Measurements from ENCODE around the gene GPR101.
A peak's percentile ranks its signal among the peaks of the same experiment; 100 is the strongest.

GPR101 gene

GRCh38 chrX:137033774-137034507 is at the start of gene GPR101:
TSS of gene GPR101 (minus strand) at chrX:137033995. CDS start at chrX:137031674, 2,321 bp downstream.
- Histone ChIP-seq H3K9me3 (ENCODE audit: control insufficient read depth, insufficient read depth, low read length) (no peaks in the 10 kb centered on the region), H3K4me3 (ENCODE audit: low read length) (peak within 1 kb of the TSS; percentile 23; the same call in 1 of the 2 replicates), H3K27ac (ENCODE audit: low read length) (no peak within 1 kb of the TSS), H3K4me1 (ENCODE audit: control insufficient read depth, insufficient read depth, low read length) (no peaks in the 10 kb centered on the region), H3K27me3 (ENCODE audit: control insufficient read depth, insufficient read depth, low read length) (peaks cover 61% of the 10 kb centered on the region), H3K36me3 (ENCODE audit: control insufficient read depth, insufficient read depth, low read length) (no peaks in the 10 kb centered on the region)
- WGBS (ENCODE audit: insufficient coverage, insufficient read length) = no CpG with 5 or more reads among the region's 68 CpGs
- DNase-seq (ENCODE audit: low read depth, low spot score) = no peak

DNA sequence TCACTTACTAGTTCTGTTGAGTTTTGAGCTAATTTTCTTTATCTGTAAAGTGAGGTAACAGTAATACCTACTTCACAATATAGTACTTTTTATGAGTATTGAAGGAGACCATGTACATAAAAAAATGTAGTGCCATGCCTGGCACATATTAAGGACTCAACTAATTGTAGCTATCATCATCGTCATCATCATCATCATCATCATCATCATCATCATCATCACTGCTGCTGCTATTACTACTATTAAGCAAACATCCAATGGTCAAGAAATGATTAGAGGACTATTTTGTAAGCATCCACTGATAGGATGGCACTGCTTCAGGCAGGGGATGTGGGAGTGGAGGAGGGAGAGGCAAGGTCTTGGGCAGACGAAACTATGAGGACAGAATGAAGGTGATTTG is 47.4 kb upstream of the GPR101 start:
- WGBS (ENCODE audit: insufficient coverage, insufficient read length) = no CpG with 5 or more reads among the region's 2 CpGs
- Histone ChIP-seq H3K27me3 (ENCODE audit: control insufficient read depth, insufficient read depth, low read length) (no peaks in the 10 kb centered on the region), H3K4me3 (ENCODE audit: low read length) (no peak overlapping the region), H3K4me1 (ENCODE audit: control insufficient read depth, insufficient read depth, low read length) (no peaks in the 10 kb centered on the region), H3K27ac (ENCODE audit: low read length) (no peak overlapping the region), H3K9me3 (ENCODE audit: control insufficient read depth, insufficient read depth, low read length) (no peaks in the 10 kb centered on the region), H3K36me3 (ENCODE audit: control insufficient read depth, insufficient read depth, low read length) (no peaks in the 10 kb centered on the region)
- no peak for DNase-seq (ENCODE audit: low read depth, low spot score)

GRCh38 chrX:137072396-137072795 is 38.6 kb upstream of the GPR101 start:
- no CpG with 5 or more reads among the region's 1 CpG for WGBS (ENCODE audit: insufficient coverage, insufficient read length)
- no peak for DNase-seq (ENCODE audit: low read depth, low spot score)
- no peaks in the 10 kb centered on the region for H3K4me1 ChIP-seq (ENCODE audit: control insufficient read depth, insufficient read depth, low read length)
- no peaks in the 10 kb centered on the region for H3K27me3 ChIP-seq (ENCODE audit: control insufficient read depth, insufficient read depth, low read length)
- no peak overlapping the region for H3K4me3 ChIP-seq (ENCODE audit: low read length)
- no peaks in the 10 kb centered on the region for H3K9me3 ChIP-seq (ENCODE audit: control insufficient read depth, insufficient read depth, low read length)
- H3K27ac ChIP-seq (ENCODE audit: low read length) = no peak overlapping the region
- no peaks in the 10 kb centered on the region for H3K36me3 ChIP-seq (ENCODE audit: control insufficient read depth, insufficient read depth, low read length)

DNA sequence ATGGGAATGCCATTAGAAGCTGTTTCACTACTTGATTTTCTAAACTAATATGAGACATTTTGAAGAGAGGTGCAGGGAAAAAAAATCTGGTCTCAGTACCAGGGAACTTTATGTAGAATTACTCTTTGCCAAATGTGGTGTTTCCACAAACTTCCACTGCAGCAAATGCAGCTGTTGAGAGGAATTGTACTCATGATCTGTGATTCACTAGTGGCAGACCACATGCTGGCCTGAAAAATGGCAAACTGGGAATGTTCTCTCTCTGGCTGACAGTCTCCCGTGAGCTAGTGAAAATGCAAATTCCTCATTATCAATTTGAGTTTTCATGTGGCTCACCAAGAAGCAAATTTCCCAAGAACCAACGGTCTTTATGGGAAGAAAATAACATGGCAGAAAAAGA is 37.8 kb upstream of the GPR101 start:
- H3K36me3 ChIP-seq (ENCODE audit: control insufficient read depth, insufficient read depth, low read length) = no peaks in the 10 kb centered on the region

DNA sequence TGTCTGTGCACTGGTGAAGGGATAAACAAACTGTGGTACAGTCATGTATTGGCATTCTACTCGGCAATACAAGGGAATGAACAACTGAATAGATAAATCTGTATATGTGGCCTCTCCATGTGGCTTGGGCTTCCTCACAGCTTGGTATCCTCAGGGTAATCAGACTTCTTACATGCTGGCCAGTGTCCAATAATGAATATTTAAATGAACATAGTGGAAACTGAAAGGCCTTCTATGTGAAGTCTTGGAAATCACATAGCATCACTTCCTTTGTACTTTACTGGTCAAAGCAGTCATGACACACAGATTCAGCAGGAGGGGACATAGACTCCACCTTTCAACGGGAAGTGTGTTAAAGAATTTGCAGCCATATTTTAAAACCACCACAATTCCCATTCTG is 33.4 kb upstream of the GPR101 start:
- Histone ChIP-seq H3K9me3 (ENCODE audit: control insufficient read depth, insufficient read depth, low read length) (no peaks in the 10 kb centered on the region), H3K4me1 (ENCODE audit: control insufficient read depth, insufficient read depth, low read length) (no peaks in the 10 kb centered on the region), H3K27me3 (ENCODE audit: control insufficient read depth, insufficient read depth, low read length) (no peaks in the 10 kb centered on the region), H3K27ac (ENCODE audit: low read length) (no peak overlapping the region), H3K36me3 (ENCODE audit: control insufficient read depth, insufficient read depth, low read length) (no peaks in the 10 kb centered on the region), H3K4me3 (ENCODE audit: low read length) (no peak overlapping the region)
- no CpG with 5 or more reads among the region's 2 CpGs for WGBS (ENCODE audit: insufficient coverage, insufficient read length)
- no peak for DNase-seq (ENCODE audit: low read depth, low spot score)

More for the DNA sequence above, 37.8 kb upstream of the GPR101 start:
- no peaks in the 10 kb centered on the region for H3K9me3 ChIP-seq (ENCODE audit: control insufficient read depth, insufficient read depth, low read length)
- no peaks in the 10 kb centered on the region for H3K4me1 ChIP-seq (ENCODE audit: control insufficient read depth, insufficient read depth, low read length)
- no peak overlapping the region for H3K27ac ChIP-seq (ENCODE audit: low read length)
- no peak for DNase-seq (ENCODE audit: low read depth, low spot score)
- H3K4me3 ChIP-seq (ENCODE audit: low read length) = no peak overlapping the region
- H3K27me3 ChIP-seq (ENCODE audit: control insufficient read depth, insufficient read depth, low read length) = no peaks in the 10 kb centered on the region
- no CpG with 5 or more reads among the region's 2 CpGs for WGBS (ENCODE audit: insufficient coverage, insufficient read length)

DNA sequence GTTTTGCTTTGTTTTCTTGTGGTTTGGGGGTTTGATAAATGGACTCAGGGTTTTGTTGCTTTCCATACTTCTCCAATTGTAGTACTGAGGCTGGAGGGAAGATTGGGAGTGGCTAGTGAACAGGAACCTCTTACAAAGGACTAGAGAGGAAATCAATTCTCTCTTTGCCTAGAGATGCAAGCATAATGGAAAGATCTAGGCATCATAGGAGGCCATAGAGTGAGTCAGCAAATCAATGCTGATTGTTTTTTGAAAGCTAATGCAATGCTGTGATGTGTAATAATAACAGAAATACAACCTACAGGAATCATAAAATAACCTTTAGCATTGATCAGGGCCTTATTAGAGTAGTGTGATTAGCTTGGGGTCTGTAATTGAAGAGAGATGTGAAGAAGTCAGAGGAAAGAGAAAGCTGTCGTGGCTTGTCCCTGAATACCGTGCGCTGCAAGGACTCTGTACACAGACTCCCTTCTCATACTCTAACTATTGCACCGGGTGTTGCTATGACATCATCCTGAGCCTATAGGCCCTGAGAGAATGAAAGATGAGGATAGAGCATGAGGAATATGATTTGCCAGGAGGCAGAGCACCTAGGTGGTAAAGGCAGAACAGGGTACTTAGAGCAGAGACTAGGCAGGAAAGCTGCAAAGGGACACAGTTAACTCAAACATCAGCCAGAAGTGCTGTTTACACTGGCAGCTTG is 29.3 kb upstream of the GPR101 start:
- Histone ChIP-seq H3K27me3 (ENCODE audit: control insufficient read depth, insufficient read depth, low read length) (no peaks in the 10 kb centered on the region), H3K36me3 (ENCODE audit: control insufficient read depth, insufficient read depth, low read length) (no peaks in the 10 kb centered on the region), H3K9me3 (ENCODE audit: control insufficient read depth, insufficient read depth, low read length) (no peaks in the 10 kb centered on the region), H3K4me1 (ENCODE audit: control insufficient read depth, insufficient read depth, low read length) (no peaks in the 10 kb centered on the region), H3K4me3 (ENCODE audit: low read length) (no peak overlapping the region), H3K27ac (ENCODE audit: low read length) (no peak overlapping the region)
- no CpG with 5 or more reads among the region's 4 CpGs for WGBS (ENCODE audit: insufficient coverage, insufficient read length)
- no peak for DNase-seq (ENCODE audit: low read depth, low spot score)

DNA sequence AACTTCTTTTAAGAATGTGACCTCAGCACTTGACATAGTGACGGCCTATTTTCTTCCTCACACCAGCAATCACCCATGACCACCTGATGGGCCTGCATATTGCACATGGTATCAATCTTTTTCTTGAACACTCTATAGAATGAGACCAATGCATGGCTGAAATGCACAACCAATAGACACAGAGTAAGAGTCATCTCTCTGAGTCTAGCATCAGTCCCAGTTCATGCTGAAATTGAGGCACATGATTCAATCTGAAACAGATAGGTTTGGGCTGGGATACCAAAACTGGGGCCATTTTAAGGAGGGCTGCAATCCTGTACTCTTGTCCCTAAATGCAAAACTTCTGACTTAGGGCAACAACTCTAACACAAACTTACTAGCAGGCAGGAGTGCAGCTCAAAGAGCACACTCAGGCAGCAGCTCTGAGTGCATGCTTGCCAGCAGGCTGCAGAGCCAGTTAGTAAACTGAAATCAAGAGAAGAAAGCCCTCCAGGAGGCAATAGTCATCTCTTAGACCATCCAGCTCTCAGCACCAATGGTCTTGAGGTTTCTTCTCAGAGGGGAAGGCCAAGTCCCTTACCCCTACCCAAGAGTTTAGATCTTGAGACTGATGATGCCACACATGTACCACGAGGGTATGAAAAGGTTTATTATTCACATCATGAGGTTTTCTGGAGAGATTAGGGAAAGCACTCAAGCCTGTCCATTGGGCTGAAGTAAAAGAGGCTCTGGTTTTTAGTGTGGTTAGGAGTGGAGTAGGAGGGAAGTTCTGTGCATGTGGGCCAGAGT is 24.7 kb upstream of the GPR101 start:
- Histone ChIP-seq H3K27me3 (ENCODE audit: control insufficient read depth, insufficient read depth, low read length) (no peaks in the 10 kb centered on the region; the same call in 1 of the 2 replicates), H3K9me3 (ENCODE audit: control insufficient read depth, insufficient read depth, low read length) (no peaks in the 10 kb centered on the region), H3K27ac (ENCODE audit: low read length) (no peak overlapping the region), H3K4me1 (ENCODE audit: control insufficient read depth, insufficient read depth, low read length) (no peaks in the 10 kb centered on the region), H3K36me3 (ENCODE audit: control insufficient read depth, insufficient read depth, low read length) (no peaks in the 10 kb centered on the region), H3K4me3 (ENCODE audit: low read length) (no peak overlapping the region)
- no peak for DNase-seq (ENCODE audit: low read depth, low spot score)
- no CpG with 5 or more reads among the region's 2 CpGs for WGBS (ENCODE audit: insufficient coverage, insufficient read length)

- no peak for DNase-seq (ENCODE audit: low read depth, low spot score)
- Histone ChIP-seq H3K27me3 (ENCODE audit: control insufficient read depth, insufficient read depth, low read length) (peaks cover 9% of the 10 kb centered on the region), H3K4me1 (ENCODE audit: control insufficient read depth, insufficient read depth, low read length) (no peaks in the 10 kb centered on the region), H3K36me3 (ENCODE audit: control insufficient read depth, insufficient read depth, low read length) (no peaks in the 10 kb centered on the region), H3K27ac (ENCODE audit: low read length) (no peak overlapping the region), H3K4me3 (ENCODE audit: low read length) (peak overlapping the region; percentile 36; the same call in 1 of the 2 replicates), H3K9me3 (ENCODE audit: control insufficient read depth, insufficient read depth, low read length) (no peaks in the 10 kb centered on the region)
- whole genome bisulfite sequencing (ENCODE audit: insufficient coverage, insufficient read length) = no CpG with 5 or more reads among the region's 37 CpGs
Measured at GRCh38 chrX:137052643-137053235, 18.9 kb upstream of the GPR101 start.

- H3K27me3 ChIP-seq (ENCODE audit: control insufficient read depth, insufficient read depth, low read length) = peaks cover 9% of the 10 kb centered on the region
- no peaks in the 10 kb centered on the region for H3K4me1 ChIP-seq (ENCODE audit: control insufficient read depth, insufficient read depth, low read length)
- H3K36me3 ChIP-seq (ENCODE audit: control insufficient read depth, insufficient read depth, low read length) = no peaks in the 10 kb centered on the region
- no peaks in the 10 kb centered on the region for H3K9me3 ChIP-seq (ENCODE audit: control insufficient read depth, insufficient read depth, low read length)
- WGBS (ENCODE audit: insufficient coverage, insufficient read length) = no CpG with 5 or more reads among the region's 37 CpGs
- H3K4me3 ChIP-seq (ENCODE audit: low read length) = peak overlapping the region; percentile 37; the same call in 1 of the 2 replicates
- no peak overlapping the region for H3K27ac ChIP-seq (ENCODE audit: low read length)
- DNase-seq (ENCODE audit: low read depth, low spot score) = no peak
Measured at GRCh38 chrX:137051978-137052642, 18.3 kb upstream of the GPR101 start.

GRCh38 chrX:137044893-137045292 is 11.1 kb upstream of the GPR101 start:
- no peaks in the 10 kb centered on the region for H3K4me1 ChIP-seq (ENCODE audit: control insufficient read depth, insufficient read depth, low read length)
- H3K4me3 ChIP-seq (ENCODE audit: low read length) = no peak overlapping the region
- WGBS (ENCODE audit: insufficient coverage, insufficient read length) = no CpG with 5 or more reads among the region's 4 CpGs
- H3K27me3 ChIP-seq (ENCODE audit: control insufficient read depth, insufficient read depth, low read length) = no peaks in the 10 kb centered on the region
- H3K9me3 ChIP-seq (ENCODE audit: control insufficient read depth, insufficient read depth, low read length) = no peaks in the 10 kb centered on the region
- no peak for DNase-seq (ENCODE audit: low read depth, low spot score)
- H3K27ac ChIP-seq (ENCODE audit: low read length) = no peak overlapping the region
- H3K36me3 ChIP-seq (ENCODE audit: control insufficient read depth, insufficient read depth, low read length) = no peaks in the 10 kb centered on the region

Data from iPS DF 6.9 (cell line).